Heart right ventricle (tissue), 16 donors: ENCODE results near the gene GPATCH8. TPM values are rescaled to one million over a fixed set of nuclear protein-coding genes. Genes with fewer than 3 reads are reported as not detected.
A peak's percentile ranks its signal among the peaks of the same experiment; 100 is the strongest.

ENCODE experiments used
- ATAC-seq, 8 donors: fragments of 200-7000 bp; cut with Tn5 transposase; one replicate each; pipeline ENCODE4 v1.9.1; 2020; ENCODE audit warnings: mild to moderate bottlenecking in 8 of 8, moderate library complexity in 8 of 8, moderate number of reproducible peaks in 1 of 8
- DNase-seq, 2 donors: peaks; one replicate each; pipeline ENCODE4 v3.0.0-alpha.2; 2020
- H3K27ac ChIP-seq, 10 donors: fragments of 200-600 bp; sonication (generic) in 2 of 10; one replicate each; pipeline versions ENCODE4 v1.5.0 to v1.8.0; 2020 to 2022; ENCODE audit warnings: mild to moderate bottlenecking in 3 of 10
- H3K27me3 ChIP-seq, 7 donors: fragments of 200-600 bp; one replicate each; pipeline ENCODE4 v1.8.0; 2021 to 2022; ENCODE audit warnings: mild to moderate bottlenecking in 2 of 7
- H3K36me3 ChIP-seq, 9 donors: fragments of 200-600 bp; sonication (generic) in 1 of 9; one replicate each; pipeline versions ENCODE4 v1.5.0 to v1.8.0; 2020 to 2022; ENCODE audit warnings: mild to moderate bottlenecking in 2 of 9
- H3K4me1 ChIP-seq, 9 donors: fragments of 200-600 bp; sonication (generic) in 1 of 9; one replicate each; pipeline versions ENCODE4 v1.5.0 to v1.8.0; 2020 to 2022; ENCODE audit warnings: mild to moderate bottlenecking in 4 of 9
- H3K4me3 ChIP-seq, 10 donors: fragments of 200-600 bp; sonication (generic) in 2 of 10; one replicate each; pipeline versions ENCODE4 v1.5.0 to v1.8.0; 2020 to 2022; ENCODE audit warnings: mild to moderate bottlenecking in 7 of 10, moderate library complexity in 2 of 10
- H3K9me3 ChIP-seq, 11 donors: fragments of 200-600 bp in 10 of 11; sonication (generic) in 2 of 11; one replicate each; pipeline versions ENCODE4 v1.5.0 to v1.8.0; 2013 to 2022; ENCODE audit warnings: mild to moderate bottlenecking in 2 of 11, control low read depth in 1 of 11, moderate library complexity in 1 of 11
- CTCF ChIP-seq, 9 donors: fragments of 200-600 bp; sonication (generic) in 2 of 9; IDR thresholded peaks; one replicate each; pipeline versions ENCODE4 v1.5.0 to v1.8.0; 2021 to 2022; ENCODE audit warnings: antibody characterized with exemption in 9 of 9, mild to moderate bottlenecking in 5 of 9, moderate library complexity in 1 of 9
- WGBS, 2 donors: extraction: QIAGEN DNeasy Blood & Tissue Kit; methylation state at CpG; one replicate each; pipeline ENCODE4 v1.1.7; 2013; ENCODE audit warnings: inconsistent platforms in 1 of 2; 5-methylcytosine and 5-hydroxymethylcytosine counted together
- intact Hi-C, 10 donors: fragments of 100-400 bp; cut with DNase I; formaldehyde crosslinking; loops; one replicate each; pipeline versions ENCODE4 v1.11.1 to v1.14.2; 2022
- polyA plus RNA-seq, 2 donors: library from polyadenylated mRNA; stranded (reverse); fragments of 200-250 nt; gene quantifications; one replicate each; pipeline ENCODE4 v1.2.3, GENCODE V29; 2013
- total RNA-seq, 10 donors: library from RNA; stranded (reverse); fragmentation: NEBNext Ultra II Directional in 3 of 10; extraction: Animal tissue kit (Norgen Biotek cat#: 25700) in 3 of 10; gene quantifications; one replicate each; pipeline versions ENCODE4 v1.2.1 to v1.2.4, GENCODE V29; 2021 to 2023
- donor health status: Arrhythmogenic right ventricular cardiomyopathy.
- donor health status: ischemic (EF 13 %, LVEDD 7.1; RV severe dilation, severe dysfunction).
- donor health status: healthy with polysubstance abuse.
- donor health status: DM: no; HTN: yes; CAD: no.
- donor health status: DM: no; HTN: no; CAD: no.
- donor health status: ischemic (EF 25% LVEDD 6.9; RV normal size, moderate dysfunction).
- donor health status: ischemic (EF 25% LVEDD 5.7; RV mildly dilated, moderate dysfunction).
- donor health status: healthy.
- donor health status: DM: yes; HTN: yes; CAD: no.
- donor health status: Ischemic cardiomyopathy.
- donor health status: ischemic (EF 35%, LVEDD 5.7; RV mildly dilated, moderate dysfunction).
- donor health status: nonischemic (EF 11% LVEDD 7.7; RV severe dilation, severe dysfunction).
- donor health status: DM: yes; HTN: yes; CAD: no.
- donor health status: PGD.
- donor health status: ischemic (EF 29% LVEDD 5.4; RV normal size, mild dysfunction).
- donor health status: nonischemic (EF 23%, LVEDD 6.1; RV moderate dilation, normal function).

GPATCH8 gene
- total and polyA plus RNA-seq, 12 donors: 5.8 to 25.1 (median 22.0) TPM

DNA sequence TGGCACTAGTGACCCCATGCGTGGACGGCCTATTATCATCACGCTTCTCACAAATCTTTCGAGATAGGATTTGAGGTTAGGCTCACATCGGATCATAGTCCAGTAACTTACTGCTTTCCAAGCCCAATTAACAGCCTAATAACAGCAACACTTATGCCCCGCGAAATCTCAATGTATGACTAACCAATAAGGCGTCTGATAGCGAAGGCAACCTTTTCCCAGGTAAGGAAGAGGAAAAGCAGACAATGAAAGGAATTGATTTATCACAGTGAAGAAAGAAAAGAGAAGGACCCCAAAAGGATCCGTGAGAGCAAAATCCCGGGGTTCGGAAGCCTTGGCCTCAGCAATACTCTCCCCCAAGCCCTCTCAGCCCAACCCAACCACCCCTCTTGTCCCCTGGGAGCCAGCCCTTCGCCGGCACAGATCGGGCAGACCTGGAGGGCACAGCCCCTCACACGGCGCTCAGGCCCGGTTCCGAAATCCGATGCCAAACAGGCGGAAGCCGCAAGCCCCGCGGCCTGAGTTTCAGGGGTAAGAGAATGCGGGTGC is 534 bp downstream of the GPATCH8 start:
- no peaks in the 10 kb centered on the region for H3K9me3 ChIP-seq
- peak overlapping the region; percentile 60 to 97 (median 77) for H3K4me3 ChIP-seq
- peaks cover 7 to 55% (median 46%) of the 10 kb centered on the region in 9 donors for H3K4me1 ChIP-seq
- H3K27ac ChIP-seq: peak overlapping the region; percentile 76 to 92 (median 90)
- peak in 7 of 8 donors; percentile 8 to 65 (median 37) for ATAC-seq
- no peak for DNase-seq
- TF ChIP-seq CTCF (IDR thresholded peaks at IDR 0.05): no peak
- H3K36me3 ChIP-seq: no peaks in the 10 kb centered on the region
- H3K27me3 ChIP-seq: peaks cover 0 to 7% (median 3%) of the 10 kb centered on the region in 7 donors
- WGBS, 2 donors: 1% methylated on average over 25 of the region's 25 CpGs
- intact Hi-C loops: loop anchor here in 2 of 10 donors (5.0 to 10.0 kb wide), 2 partner anchors 60 to 118 kb away; partner anchors contain the start of gene ITGA2B (in 1 of the 2)

DNA sequence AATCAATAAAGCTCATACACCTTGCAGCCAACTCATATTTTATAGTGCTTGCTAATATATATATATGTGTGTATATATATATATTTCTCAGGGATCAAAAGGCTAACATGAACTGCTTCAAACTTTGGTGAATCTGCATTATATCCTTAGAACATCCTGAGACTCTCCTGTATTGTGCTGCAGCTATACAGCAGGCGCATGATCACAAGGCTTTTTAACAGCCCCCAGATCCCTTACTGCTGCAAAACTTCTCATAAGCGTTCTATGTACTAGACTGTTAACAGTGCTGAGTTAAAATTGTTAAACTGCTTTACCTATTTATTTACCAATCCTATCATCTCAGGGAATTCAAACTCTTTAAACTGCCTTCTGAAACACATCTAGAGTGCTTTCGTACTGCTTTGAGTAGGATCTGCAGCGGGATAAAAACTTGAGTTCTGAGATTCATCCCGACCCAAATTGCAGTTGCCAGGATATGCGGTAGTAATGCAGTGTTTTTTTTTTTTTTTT is 1.3 kb downstream of the GPATCH8 start:
- TF ChIP-seq CTCF (IDR thresholded peaks at IDR 0.05): no peak
- ATAC-seq (no peak), DNase-seq (no peak)
- Histone ChIP-seq H3K36me3 (no peaks in the 10 kb centered on the region), H3K9me3 (no peaks in the 10 kb centered on the region), H3K27ac (peak overlapping the region in 7 of 10 donors; percentile 86 to 92 (median 91)), H3K4me1 (peaks cover 7 to 63% (median 46%) of the 10 kb centered on the region in 9 donors), H3K4me3 (peak overlapping the region in 9 of 10 donors; percentile 60 to 97 (median 77)), H3K27me3 (peaks cover 0 to 2% (median 0%) of the 10 kb centered on the region in 7 donors)
- 5 to 7% methylated on average over 6 of the region's 6 CpGs for WGBS, 2 donors
- intact Hi-C loops: loop anchor here in 2 of 10 donors (5.0 to 10.0 kb wide), 2 partner anchors 60 to 117 kb away; partner anchors contain the start of gene ITGA2B (in 1 of the 2)

- no peak for ATAC-seq
- Histone ChIP-seq H3K36me3 (no peaks in the 10 kb centered on the region), H3K4me3 (no peak overlapping the region), H3K9me3 (no peaks in the 10 kb centered on the region), H3K4me1 (peaks cover 7 to 68% (median 54%) of the 10 kb centered on the region in 9 donors), H3K27ac (no peak overlapping the region), H3K27me3 (no peaks in the 10 kb centered on the region)
- intact Hi-C loops: loop anchor here in 2 of 10 donors (5.0 to 10.0 kb wide), 2 partner anchors 57 to 115 kb away; partner anchors contain the start of gene ITGA2B (in 1 of the 2)
- no peak for DNase-seq
- TF ChIP-seq CTCF (IDR thresholded peaks at IDR 0.05): no peak
- 44 to 65% methylated on average over 1 of the region's 1 CpG for WGBS, 2 donors
Observed at GRCh38 chr17:44499722-44500121, 3.5 kb downstream of the GPATCH8 start.

- DNase-seq (no peak), ATAC-seq (no peak)
- Histone ChIP-seq H3K4me3 (no peak overlapping the region), H3K27me3 (no peaks in the 10 kb centered on the region), H3K9me3 (no peaks in the 10 kb centered on the region), H3K36me3 (no peaks in the 10 kb centered on the region), H3K4me1 (peaks cover 7 to 53% (median 42%) of the 10 kb centered on the region in 9 donors), H3K27ac (no peak overlapping the region)
- intact Hi-C loops: no loop called here
- no peak for TF ChIP-seq CTCF (IDR thresholded peaks at IDR 0.05)
- 93 to 95% methylated on average over 2 of the region's 2 CpGs for WGBS, 2 donors
Observed at GRCh38 chr17:44496815-44497214, 6.4 kb downstream of the GPATCH8 start.
